Peyer's patch (tissue), 4 donors: ENCODE results near the gene PLA2G6. TPM values are rescaled to one million over a fixed set of nuclear protein-coding genes. Genes with fewer than 3 reads are reported as not detected.
A peak's percentile ranks its signal among the peaks of the same experiment; 100 is the strongest.
"Not testable (repeated sequence)": the region's sequence is repeated elsewhere in the genome, so short reads cannot be mapped to it uniquely, and the experiment has no call there.

Experiments
- DNase-seq, 3 donors: peaks; one replicate each; pipeline ENCODE4 v3.0.0-alpha.2; 2017 to 2019
- H3K27ac ChIP-seq, 4 donors: fragments of 200-600 bp; sonication (generic); one replicate each; pipeline ENCODE4 v1.5.1; 2016 to 2019
- H3K27me3 ChIP-seq, 2 donors: fragments of 200-600 bp; sonication (generic); one replicate each; pipeline ENCODE4 v1.5.1; 2019
- H3K36me3 ChIP-seq, 3 donors: fragments of 200-600 bp; sonication (generic); one replicate each; pipeline ENCODE4 v1.5.1; 2016 to 2019
- H3K4me1 ChIP-seq, 4 donors: fragments of 200-600 bp; sonication (generic); one replicate each; pipeline ENCODE4 v1.5.1; 2016 to 2019
- H3K4me3 ChIP-seq, 4 donors: fragments of 200-600 bp; sonication (generic); 1 replicate in 3 of 4; 2 replicates in 1 of 4; pipeline ENCODE4 v1.5.1; 2016 to 2019; ENCODE audit warnings: mild to moderate bottlenecking in 1 of 4
- H3K9me3 ChIP-seq, 4 donors: fragments of 200-600 bp; sonication (generic); one replicate each; pipeline ENCODE4 v1.5.1; 2016 to 2019; ENCODE audit warnings: mild to moderate bottlenecking in 1 of 4
- POLR2A ChIP-seq, 2 donors: fragments of 450-650 bp; IDR thresholded peaks; one replicate each; pipeline ENCODE4 v1.5.1; 2017; ENCODE audit warnings: antibody characterized with exemption in 2 of 2, mild to moderate bottlenecking in 2 of 2, moderate library complexity in 2 of 2
- total RNA-seq, 4 donors: library from RNA; depleted of rRNA; stranded (reverse); fragments of >200 nt; gene quantifications; one replicate each; pipeline ENCODE4 v1.1.0, GENCODE V29; 2016
- TF ChIP-seq, protein P1 (sequence below), 6 experiments: fragments of 450-650 bp in 4 of 6; fragments of 200-600 bp in 2 of 6; sonication (generic) in 1 of 6; IDR thresholded peaks; one replicate each; pipeline ENCODE4 v1.5.1; 2017 to 2019; ENCODE audit warnings: antibody characterized with exemption in 6 of 6, mild to moderate bottlenecking in 3 of 6, moderate library complexity in 1 of 6

The PLA2G6 gene
- total RNA-seq, 4 donors from 2014 or later, result 19.3 to 102 (median 60.6) TPM

- H3K36me3 ChIP-seq, result no peaks in the 10 kb centered on the region
- H3K27ac ChIP-seq, result peak overlapping the region; percentile 82 to 88 (median 84)
- H3K9me3 ChIP-seq, result no peaks in the 10 kb centered on the region
- no peaks in the 10 kb centered on the region for H3K27me3 ChIP-seq
- H3K4me1 ChIP-seq, result peaks cover 0 to 28% (median 2%) of the 10 kb centered on the region in 4 donors
- peak; percentile 23 to 70 (median 67) for DNase-seq
- peak overlapping the region; percentile 61 to 68 (median 64) for H3K4me3 ChIP-seq
- TF ChIP-seq, protein P1, sequence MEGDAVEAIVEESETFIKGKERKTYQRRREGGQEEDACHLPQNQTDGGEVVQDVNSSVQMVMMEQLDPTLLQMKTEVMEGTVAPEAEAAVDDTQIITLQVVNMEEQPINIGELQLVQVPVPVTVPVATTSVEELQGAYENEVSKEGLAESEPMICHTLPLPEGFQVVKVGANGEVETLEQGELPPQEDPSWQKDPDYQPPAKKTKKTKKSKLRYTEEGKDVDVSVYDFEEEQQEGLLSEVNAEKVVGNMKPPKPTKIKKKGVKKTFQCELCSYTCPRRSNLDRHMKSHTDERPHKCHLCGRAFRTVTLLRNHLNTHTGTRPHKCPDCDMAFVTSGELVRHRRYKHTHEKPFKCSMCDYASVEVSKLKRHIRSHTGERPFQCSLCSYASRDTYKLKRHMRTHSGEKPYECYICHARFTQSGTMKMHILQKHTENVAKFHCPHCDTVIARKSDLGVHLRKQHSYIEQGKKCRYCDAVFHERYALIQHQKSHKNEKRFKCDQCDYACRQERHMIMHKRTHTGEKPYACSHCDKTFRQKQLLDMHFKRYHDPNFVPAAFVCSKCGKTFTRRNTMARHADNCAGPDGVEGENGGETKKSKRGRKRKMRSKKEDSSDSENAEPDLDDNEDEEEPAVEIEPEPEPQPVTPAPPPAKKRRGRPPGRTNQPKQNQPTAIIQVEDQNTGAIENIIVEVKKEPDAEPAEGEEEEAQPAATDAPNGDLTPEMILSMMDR (IDR thresholded peaks at IDR 0.05), result no peak
- peak in 1 of 2 donors; percentile 18 for TF ChIP-seq POLR2A (IDR thresholded peaks at IDR 0.05)
Observed at GRCh38 chr22:38180841-38181452, 683 bp downstream of the PLA2G6 start.

GRCh38 chr22:38178605-38178937 lies 3.1 kb downstream of the PLA2G6 start:
- not testable (repeated sequence) for H3K36me3 ChIP-seq, H3K4me3 ChIP-seq, H3K9me3 ChIP-seq, H3K27me3 ChIP-seq, DNase-seq
- Histone ChIP-seq H3K27ac (peak overlapping the region in 2 of 4 donors; percentile 59 to 75), H3K4me1 (peaks cover 0 to 28% (median 2%) of the 10 kb centered on the region in 4 donors)

- H3K4me1 ChIP-seq, result peaks cover 0 to 29% (median 2%) of the 10 kb centered on the region in 4 donors
- H3K9me3 ChIP-seq, result no peaks in the 10 kb centered on the region
- peak overlapping the region in 3 of 4 donors; percentile 34 to 75 (median 59) for H3K27ac ChIP-seq
- H3K27me3 ChIP-seq, result no peaks in the 10 kb centered on the region
- no peak overlapping the region for H3K4me3 ChIP-seq
- no peaks in the 10 kb centered on the region for H3K36me3 ChIP-seq
- TF ChIP-seq, protein P1 (IDR thresholded peaks at IDR 0.05), result no peak
- peak in 1 of 3 donors; percentile 61 for DNase-seq
Observed at GRCh38 chr22:38177926-38178604, 3.6 kb downstream of the PLA2G6 start.

- Histone ChIP-seq H3K4me1 (peaks cover 0 to 34% (median 2%) of the 10 kb centered on the region in 4 donors), H3K27ac (peak overlapping the region in 3 of 4 donors; percentile 34 to 75 (median 59))
- H3K4me3 ChIP-seq, H3K27me3 ChIP-seq, H3K9me3 ChIP-seq, DNase-seq, H3K36me3 ChIP-seq: not testable (repeated sequence)
Observed at GRCh38 chr22:38177571-38177925, 4.1 kb downstream of the PLA2G6 start.

DNA sequence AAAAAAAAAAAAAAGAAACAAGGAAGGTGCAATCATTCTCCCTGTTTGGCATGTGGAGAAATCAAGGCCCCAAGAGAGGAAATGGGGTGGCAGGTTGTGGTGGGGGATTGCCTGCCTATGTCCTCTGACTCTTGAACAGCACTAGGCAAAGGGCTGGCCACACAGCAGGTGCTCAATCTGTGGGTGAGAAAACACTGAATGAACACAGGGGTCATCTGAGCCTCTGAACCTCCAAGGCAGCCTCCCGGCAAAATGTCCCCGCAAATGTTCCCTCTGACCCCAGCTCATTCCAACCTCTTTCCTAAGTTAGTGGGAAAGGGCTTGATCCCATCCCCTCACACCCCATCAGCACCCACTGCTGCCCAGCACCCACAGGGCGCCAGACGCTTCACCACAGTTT lies 4.6 kb downstream of the PLA2G6 start:
- H3K9me3 ChIP-seq, result no peaks in the 10 kb centered on the region
- H3K4me3 ChIP-seq, result no peak overlapping the region
- no peaks in the 10 kb centered on the region for H3K27me3 ChIP-seq
- no peak for DNase-seq
- H3K27ac ChIP-seq, result peak overlapping the region in 1 of 4 donors; percentile 59
- no peak for TF ChIP-seq POLR2A (IDR thresholded peaks at IDR 0.05)
- TF ChIP-seq, protein P1 (IDR thresholded peaks at IDR 0.05), result no peak
- H3K4me1 ChIP-seq, result peaks cover 0 to 37% (median 2%) of the 10 kb centered on the region in 4 donors
- H3K36me3 ChIP-seq, result no peaks in the 10 kb centered on the region

DNA sequence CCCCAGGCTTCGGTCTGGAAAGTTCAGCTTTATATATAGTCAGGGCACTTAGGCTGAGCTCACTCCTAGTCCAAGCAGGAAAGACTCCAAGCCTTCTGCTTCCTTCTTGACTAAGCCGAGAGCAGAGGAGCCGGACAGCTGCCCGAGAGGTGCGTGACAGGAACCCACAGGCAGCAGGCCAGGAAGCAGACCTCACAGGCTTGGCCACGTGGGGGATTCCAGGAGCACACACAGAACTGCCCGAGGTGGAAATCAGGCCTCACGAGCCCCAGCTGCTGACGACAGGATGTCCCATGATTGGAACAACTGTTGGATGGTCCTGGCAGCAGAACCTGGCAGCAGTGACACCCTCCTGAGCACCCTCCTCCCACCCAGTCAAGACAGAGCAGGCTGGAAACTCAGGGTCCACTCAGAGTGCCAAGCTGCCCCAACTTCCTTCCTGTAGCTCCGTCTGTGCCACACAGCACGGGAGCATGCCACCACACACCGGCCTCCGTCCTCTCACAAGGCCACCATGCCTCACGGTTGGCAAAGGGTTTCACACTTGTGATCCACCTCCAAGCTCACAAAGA lies 5.4 kb downstream of the PLA2G6 start:
- Histone ChIP-seq H3K4me1 (peaks cover 0 to 37% (median 2%) of the 10 kb centered on the region in 4 donors), H3K9me3 (no peaks in the 10 kb centered on the region), H3K27ac (peak overlapping the region in 2 of 4 donors; percentile 59 to 74), H3K4me3 (no peak overlapping the region), H3K36me3 (no peaks in the 10 kb centered on the region), H3K27me3 (no peaks in the 10 kb centered on the region)
- TF ChIP-seq, protein P1 (IDR thresholded peaks at IDR 0.05), result no peak
- TF ChIP-seq POLR2A (IDR thresholded peaks at IDR 0.05), result no peak
- peak in 1 of 3 donors; percentile 70 for DNase-seq
